GM18870 (cell line): ENCODE measurements around the gene BTBD1.
"Not testable (repeated sequence)": the region's sequence is repeated elsewhere in the genome, so short reads cannot be mapped to it uniquely, and the experiment has no call there.

Experiments
- ATAC-seq: cut with Tn5 transposase; IDR thresholded peaks from one replicate; pipeline ENCODE4 v1.9.1; 2021; ENCODE audit warnings: moderate library complexity; ENCODE audit not compliant: unreplicated experiment

BTBD1 gene

GRCh38 chr15:83098079-83098478 lies 31.0 kb upstream of the BTBD1 start:
- no peak for ATAC-seq

GRCh38 chr15:83094583-83094982 lies 27.5 kb upstream of the BTBD1 start:
- ATAC-seq, result no peak

- peak; percentile 58 for ATAC-seq
These were observed 25.4 kb upstream of the BTBD1 start for GRCh38 chr15:83092309-83092976.

GRCh38 chr15:83091965-83092308 lies 24.9 kb upstream of the BTBD1 start:
- ATAC-seq, result not testable (repeated sequence)

- no peak for ATAC-seq
These were observed 23.4 kb upstream of the BTBD1 start for GRCh38 chr15:83090465-83090864.

GRCh38 chr15:83088876-83089275 lies 21.8 kb upstream of the BTBD1 start:
- no peak for ATAC-seq

GRCh38 chr15:83087576-83087975 lies 20.5 kb upstream of the BTBD1 start:
- no peak for ATAC-seq

GRCh38 chr15:83085864-83086552 lies 19.0 kb upstream of the BTBD1 start:
- ATAC-seq, result not testable (repeated sequence)

GRCh38 chr15:83085461-83085860 lies 18.4 kb upstream of the BTBD1 start:
- not testable (repeated sequence) for ATAC-seq

GRCh38 chr15:83082730-83083386 lies 15.8 kb upstream of the BTBD1 start:
- ATAC-seq, result no peak

- no peak for ATAC-seq
These were observed 14.4 kb upstream of the BTBD1 start for GRCh38 chr15:83081256-83082014.

GRCh38 chr15:83078712-83079111 lies 11.7 kb upstream of the BTBD1 start:
- ATAC-seq, result no peak

GRCh38 chr15:83077491-83078230 lies 10.6 kb upstream of the BTBD1 start:
- ATAC-seq, result no peak

GRCh38 chr15:83069211-83069642 lies 2.2 kb upstream of the BTBD1 start:
- ATAC-seq, result not testable (repeated sequence)

GRCh38 chr15:83068054-83068453 lies 1.0 kb upstream of the BTBD1 start:
- ATAC-seq, result no peak

GRCh38 chr15:83067638-83067962 lies 548 bp upstream of the BTBD1 start:
- ATAC-seq, result no peak

- no peak for ATAC-seq
These were observed 868 bp downstream of the BTBD1 start for GRCh38 chr15:83066034-83066733.

GRCh38 chr15:83065431-83065830 lies 1.6 kb downstream of the BTBD1 start:
- no peak for ATAC-seq

GRCh38 chr15:83064859-83065258 lies 2.2 kb downstream of the BTBD1 start:
- ATAC-seq, result no peak

GRCh38 chr15:83063551-83063950 lies 3.5 kb downstream of the BTBD1 start:
- no peak for ATAC-seq
